GM10248 (cell line): Measurements from ENCODE around the gene IQCC.

Source experiments
- CTCF ChIA-PET: fragments of 300-600 bp; sonication (Branson Sonifier 250); formaldehyde crosslinking; extraction: SDS; loops from one replicate; lab custom pipeline; 2021; ENCODE audit warnings: antibody characterized with exemption; lab: Yijun Ruan, JAX
- POLR2A ChIA-PET: fragments of 350-650 bp; sonication (Branson Sonifier 250); formaldehyde crosslinking; extraction: SDS; loops from one replicate; lab custom pipeline; 2020; ENCODE audit warnings: antibody characterized with exemption; lab: Yijun Ruan, JAX
- DNase-seq: peaks from one replicate; pipeline ENCODE4 v3.0.0; 2012; ENCODE audit errors: extremely low spot score
- TF ChIP-seq, protein P1 (sequence below): IDR thresholded peaks from 2 replicates; pipeline ENCODE4 v1.5.1; 2012; ENCODE audit warnings: mild to moderate bottlenecking, low read depth; ENCODE audit errors: extremely low read depth, missing control alignments, control extremely low read depth

The IQCC gene

DNA sequence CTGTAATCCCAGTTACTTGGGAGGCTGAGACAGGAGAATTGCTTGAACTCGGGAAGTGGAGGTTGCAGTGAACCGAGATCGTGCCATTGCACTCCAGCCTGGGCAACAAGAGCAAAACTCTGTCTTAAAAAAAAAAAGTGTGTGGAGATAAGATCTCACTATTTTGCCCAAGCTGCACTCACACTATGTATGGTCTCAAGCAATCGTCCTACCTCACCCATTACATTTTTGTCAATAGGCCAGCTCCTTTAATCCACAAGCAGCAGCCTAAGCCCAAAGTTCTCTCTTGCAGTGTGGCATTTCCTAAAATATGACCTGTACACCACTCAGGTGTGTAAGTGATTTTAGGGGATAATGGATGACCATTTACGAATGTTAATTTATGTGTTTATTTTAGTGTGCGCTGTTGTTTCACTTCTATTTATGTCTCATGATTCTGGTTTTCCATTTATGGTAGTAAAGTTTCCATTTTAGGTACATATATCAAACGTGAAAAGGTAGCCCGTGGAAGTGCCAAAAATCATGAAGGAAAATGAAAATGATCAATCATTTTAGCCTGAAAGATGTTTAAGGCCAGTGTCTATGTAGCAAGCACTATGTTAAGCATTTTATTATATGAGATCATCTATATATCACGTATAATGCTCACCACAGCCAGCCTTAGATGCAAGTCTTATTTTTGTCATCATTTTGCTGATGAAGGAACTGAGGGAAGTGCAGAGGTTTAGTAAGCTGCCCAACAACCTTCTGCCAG is 51.2 kb downstream of the IQCC start:
- TF ChIP-seq, protein P1, sequence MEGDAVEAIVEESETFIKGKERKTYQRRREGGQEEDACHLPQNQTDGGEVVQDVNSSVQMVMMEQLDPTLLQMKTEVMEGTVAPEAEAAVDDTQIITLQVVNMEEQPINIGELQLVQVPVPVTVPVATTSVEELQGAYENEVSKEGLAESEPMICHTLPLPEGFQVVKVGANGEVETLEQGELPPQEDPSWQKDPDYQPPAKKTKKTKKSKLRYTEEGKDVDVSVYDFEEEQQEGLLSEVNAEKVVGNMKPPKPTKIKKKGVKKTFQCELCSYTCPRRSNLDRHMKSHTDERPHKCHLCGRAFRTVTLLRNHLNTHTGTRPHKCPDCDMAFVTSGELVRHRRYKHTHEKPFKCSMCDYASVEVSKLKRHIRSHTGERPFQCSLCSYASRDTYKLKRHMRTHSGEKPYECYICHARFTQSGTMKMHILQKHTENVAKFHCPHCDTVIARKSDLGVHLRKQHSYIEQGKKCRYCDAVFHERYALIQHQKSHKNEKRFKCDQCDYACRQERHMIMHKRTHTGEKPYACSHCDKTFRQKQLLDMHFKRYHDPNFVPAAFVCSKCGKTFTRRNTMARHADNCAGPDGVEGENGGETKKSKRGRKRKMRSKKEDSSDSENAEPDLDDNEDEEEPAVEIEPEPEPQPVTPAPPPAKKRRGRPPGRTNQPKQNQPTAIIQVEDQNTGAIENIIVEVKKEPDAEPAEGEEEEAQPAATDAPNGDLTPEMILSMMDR = no peak
- ChIA-PET CTCF (interaction anchor here (1.0 to 10.5 kb wide), 8 partner anchors 8 to 60 kb away, joined by 3 to 104 read pairs (median 4); partner anchors contain the start of genes FAM167B and LCK), POLR2A (interaction anchor here (0.8 kb wide), 1 partner anchor 48 kb away, joined by 3 read pairs; no protein-coding TSS in a partner anchor)
- no peak for DNase-seq

- DNase-seq = no peak
- TF ChIP-seq, protein P1 = no peak
- POLR2A ChIA-PET = interaction anchor here (0.8 kb wide), 1 partner anchor 49 kb away, joined by 3 read pairs; no protein-coding TSS in a partner anchor
- CTCF ChIA-PET = interaction anchor here (1.0 to 7.0 kb wide), 5 partner anchors 9 to 59 kb away, joined by 3 to 75 read pairs (median 3); partner anchors contain the start of genes FAM167B and LCK
These were observed 51.7 kb downstream of the IQCC start for GRCh38 chr1:32257227-32257508.
